Peyer's patch (tissue), 4 donors: ENCODE results near the gene C16orf96. TPM values are rescaled to one million over a fixed set of nuclear protein-coding genes. Genes with fewer than 3 reads are reported as not detected.

Source experiments
- DNase-seq, 3 donors: peaks; one replicate each; pipeline ENCODE4 v3.0.0-alpha.2; 2017 to 2019
- H3K27ac ChIP-seq, 4 donors: fragments of 200-600 bp; sonication (generic); one replicate each; pipeline ENCODE4 v1.5.1; 2016 to 2019
- H3K27me3 ChIP-seq, 2 donors: fragments of 200-600 bp; sonication (generic); one replicate each; pipeline ENCODE4 v1.5.1; 2019
- H3K36me3 ChIP-seq, 3 donors: fragments of 200-600 bp; sonication (generic); one replicate each; pipeline ENCODE4 v1.5.1; 2016 to 2019
- H3K4me1 ChIP-seq, 4 donors: fragments of 200-600 bp; sonication (generic); one replicate each; pipeline ENCODE4 v1.5.1; 2016 to 2019
- H3K4me3 ChIP-seq, 4 donors: fragments of 200-600 bp; sonication (generic); 1 replicate in 3 of 4; 2 replicates in 1 of 4; pipeline ENCODE4 v1.5.1; 2016 to 2019; ENCODE audit warnings: mild to moderate bottlenecking in 1 of 4
- H3K9me3 ChIP-seq, 4 donors: fragments of 200-600 bp; sonication (generic); one replicate each; pipeline ENCODE4 v1.5.1; 2016 to 2019; ENCODE audit warnings: mild to moderate bottlenecking in 1 of 4
- POLR2A ChIP-seq, 2 donors: fragments of 450-650 bp; IDR thresholded peaks; one replicate each; pipeline ENCODE4 v1.5.1; 2017; ENCODE audit warnings: antibody characterized with exemption in 2 of 2, mild to moderate bottlenecking in 2 of 2, moderate library complexity in 2 of 2
- total RNA-seq, 4 donors: library from RNA; depleted of rRNA; stranded (reverse); fragments of >200 nt; gene quantifications; one replicate each; pipeline ENCODE4 v1.1.0, GENCODE V29; 2016
- TF ChIP-seq, protein P1 (sequence below), 6 experiments: fragments of 450-650 bp in 4 of 6; fragments of 200-600 bp in 2 of 6; sonication (generic) in 1 of 6; IDR thresholded peaks; one replicate each; pipeline ENCODE4 v1.5.1; 2017 to 2019; ENCODE audit warnings: antibody characterized with exemption in 6 of 6, mild to moderate bottlenecking in 3 of 6, moderate library complexity in 1 of 6

The C16orf96 gene
- total RNA-seq, 4 donors from 2014 or later = not detected

GRCh38 chr16:4552541-4552940 is 3.6 kb upstream of the C16orf96 start:
- peaks cover 0 to 8% (median 0%) of the 10 kb centered on the region in 4 donors for H3K4me1 ChIP-seq
- TF ChIP-seq, protein P1, sequence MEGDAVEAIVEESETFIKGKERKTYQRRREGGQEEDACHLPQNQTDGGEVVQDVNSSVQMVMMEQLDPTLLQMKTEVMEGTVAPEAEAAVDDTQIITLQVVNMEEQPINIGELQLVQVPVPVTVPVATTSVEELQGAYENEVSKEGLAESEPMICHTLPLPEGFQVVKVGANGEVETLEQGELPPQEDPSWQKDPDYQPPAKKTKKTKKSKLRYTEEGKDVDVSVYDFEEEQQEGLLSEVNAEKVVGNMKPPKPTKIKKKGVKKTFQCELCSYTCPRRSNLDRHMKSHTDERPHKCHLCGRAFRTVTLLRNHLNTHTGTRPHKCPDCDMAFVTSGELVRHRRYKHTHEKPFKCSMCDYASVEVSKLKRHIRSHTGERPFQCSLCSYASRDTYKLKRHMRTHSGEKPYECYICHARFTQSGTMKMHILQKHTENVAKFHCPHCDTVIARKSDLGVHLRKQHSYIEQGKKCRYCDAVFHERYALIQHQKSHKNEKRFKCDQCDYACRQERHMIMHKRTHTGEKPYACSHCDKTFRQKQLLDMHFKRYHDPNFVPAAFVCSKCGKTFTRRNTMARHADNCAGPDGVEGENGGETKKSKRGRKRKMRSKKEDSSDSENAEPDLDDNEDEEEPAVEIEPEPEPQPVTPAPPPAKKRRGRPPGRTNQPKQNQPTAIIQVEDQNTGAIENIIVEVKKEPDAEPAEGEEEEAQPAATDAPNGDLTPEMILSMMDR (IDR thresholded peaks at IDR 0.05) = no peak
- no peak for TF ChIP-seq POLR2A (IDR thresholded peaks at IDR 0.05)
- no peaks in the 10 kb centered on the region for H3K27me3 ChIP-seq
- H3K27ac ChIP-seq = no peak overlapping the region
- no peak overlapping the region for H3K4me3 ChIP-seq
- H3K9me3 ChIP-seq = no peaks in the 10 kb centered on the region
- H3K36me3 ChIP-seq = no peaks in the 10 kb centered on the region
- no peak for DNase-seq

DNA sequence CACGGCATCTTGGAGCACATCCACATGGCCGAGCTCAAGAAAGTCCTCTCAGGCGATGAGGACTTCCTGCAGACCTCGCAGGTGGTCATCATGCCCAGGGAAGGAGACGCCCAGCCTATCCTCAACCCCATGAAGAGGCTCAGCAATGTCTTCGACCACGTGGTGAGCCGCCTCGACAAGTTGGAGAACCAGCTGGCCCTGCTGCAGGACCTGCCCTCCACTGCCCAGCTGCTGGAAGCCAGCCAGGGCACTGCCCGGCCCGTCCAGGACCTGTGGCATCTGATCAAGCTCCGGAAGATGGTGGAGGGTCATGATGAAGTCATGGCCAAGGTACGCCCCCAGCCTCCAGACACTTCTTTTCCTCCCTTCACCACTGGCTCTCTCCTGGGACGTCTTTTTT is 440 bp downstream of the C16orf96 start:
- Histone ChIP-seq H3K9me3 (no peaks in the 10 kb centered on the region), H3K4me3 (no peak overlapping the region), H3K27ac (no peak overlapping the region), H3K27me3 (no peaks in the 10 kb centered on the region), H3K36me3 (no peaks in the 10 kb centered on the region), H3K4me1 (no peaks in the 10 kb centered on the region)
- DNase-seq = no peak
- TF ChIP-seq, protein P1 (IDR thresholded peaks at IDR 0.05) = no peak
- TF ChIP-seq POLR2A (IDR thresholded peaks at IDR 0.05) = no peak

GRCh38 chr16:4557973-4558372 is 1.8 kb downstream of the C16orf96 start:
- H3K4me1 ChIP-seq = no peaks in the 10 kb centered on the region
- DNase-seq = no peak

GRCh38 chr16:4561596-4561995 is 5.5 kb downstream of the C16orf96 start:
- H3K27ac ChIP-seq = no peak overlapping the region

More at GRCh38 chr16:4557973-4558372, 1.8 kb downstream of the C16orf96 start:
- Histone ChIP-seq H3K36me3 (no peaks in the 10 kb centered on the region), H3K9me3 (no peaks in the 10 kb centered on the region), H3K27me3 (no peaks in the 10 kb centered on the region), H3K27ac (no peak overlapping the region), H3K4me3 (no peak overlapping the region)
- no peak for TF ChIP-seq POLR2A (IDR thresholded peaks at IDR 0.05)
- TF ChIP-seq, protein P1 (IDR thresholded peaks at IDR 0.05) = no peak

GRCh38 chr16:4564661-4565267 is 8.6 kb downstream of the C16orf96 start:
- no peak overlapping the region for H3K4me3 ChIP-seq
- no peaks in the 10 kb centered on the region for H3K27me3 ChIP-seq
- no peaks in the 10 kb centered on the region for H3K36me3 ChIP-seq
- TF ChIP-seq POLR2A (IDR thresholded peaks at IDR 0.05) = no peak
- TF ChIP-seq, protein P1 (IDR thresholded peaks at IDR 0.05) = no peak
- no peaks in the 10 kb centered on the region for H3K9me3 ChIP-seq
- DNase-seq = no peak
- no peak overlapping the region for H3K27ac ChIP-seq
- no peaks in the 10 kb centered on the region for H3K4me1 ChIP-seq

More at GRCh38 chr16:4561596-4561995, 5.5 kb downstream of the C16orf96 start:
- Histone ChIP-seq H3K9me3 (no peaks in the 10 kb centered on the region), H3K27me3 (no peaks in the 10 kb centered on the region), H3K4me1 (no peaks in the 10 kb centered on the region), H3K36me3 (no peaks in the 10 kb centered on the region), H3K4me3 (no peak overlapping the region)
- TF ChIP-seq POLR2A (IDR thresholded peaks at IDR 0.05) = no peak
- TF ChIP-seq, protein P1 (IDR thresholded peaks at IDR 0.05) = no peak
- DNase-seq = no peak
